SH-SY5Y (cell line): ENCODE measurements around the gene PPP1R26.

ENCODE experiments used
- GATA2 ChIP-seq: IDR thresholded peaks from 2 replicates; pipeline ENCODE4 v1.6.1; 2011; ENCODE audit warnings: mild to moderate bottlenecking, low read depth, low read length
- GATA3 ChIP-seq: IDR thresholded peaks from 2 replicates; pipeline ENCODE4 v1.6.1; 2011; ENCODE audit warnings: low read depth, mild to moderate bottlenecking, low read length, moderate library complexity

DNA sequence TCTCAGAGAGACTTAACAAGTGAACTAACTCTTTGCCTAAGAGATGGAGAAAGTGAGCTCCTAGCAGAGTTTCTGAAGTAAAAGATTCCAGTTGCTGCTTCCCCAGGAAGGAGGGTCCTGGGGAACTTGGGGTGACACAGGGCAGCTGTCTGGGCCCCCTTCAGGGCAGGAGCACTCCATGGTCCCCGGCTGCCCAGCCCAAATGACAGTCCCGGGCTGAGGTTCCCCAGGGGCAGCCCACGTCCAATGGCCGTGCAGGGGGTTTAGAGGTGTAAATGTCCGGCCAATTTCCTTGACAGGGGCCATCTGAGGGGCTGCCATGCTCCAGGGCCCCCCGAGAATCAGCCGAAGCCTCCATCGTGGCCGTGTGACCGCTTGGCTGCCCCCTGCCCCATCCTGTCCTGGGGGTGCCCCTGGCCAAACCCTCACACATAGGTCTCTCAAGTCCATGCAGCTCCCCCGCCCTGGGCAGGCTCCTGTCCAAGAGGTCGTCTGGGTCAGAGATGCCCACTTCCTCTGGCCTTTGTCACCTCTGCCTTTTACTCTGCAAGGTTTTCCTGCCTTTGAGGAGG is 5.5 kb upstream of the PPP1R26 start:
- no peak for TF ChIP-seq GATA2
- TF ChIP-seq GATA3, result no peak
